Ascending aorta (tissue), 2 donors: ENCODE data around the gene CPNE8. TPM values are rescaled to one million over a fixed set of nuclear protein-coding genes. Genes with fewer than 3 reads are reported as not detected.

Experiments
- DNase-seq, 2 donors: peaks; one replicate each; pipeline ENCODE4 v3.0.0-alpha.2; 2019; ENCODE audit warnings: low spot score in 2 of 2
- H3K27ac ChIP-seq, 2 donors: fragments of 200-600 bp; sonication (generic); one replicate each; pipeline ENCODE4 v1.5.1; 2016 to 2017; ENCODE audit warnings: mild to moderate bottlenecking in 1 of 2
- H3K27me3 ChIP-seq: fragments of 200-600 bp; sonication (generic); one replicate; pipeline ENCODE4 v1.5.1; 2017
- H3K36me3 ChIP-seq, 2 donors: fragments of 200-600 bp; sonication (generic); one replicate each; pipeline ENCODE4 v1.5.1; 2016
- H3K4me1 ChIP-seq, 2 donors: fragments of 200-600 bp; sonication (generic); one replicate each; pipeline ENCODE4 v1.5.1; 2016 to 2017; ENCODE audit warnings: mild to moderate bottlenecking in 1 of 2
- H3K4me3 ChIP-seq, 2 donors: fragments of 200-600 bp; sonication (generic); one replicate each; pipeline ENCODE4 v1.5.1; 2016 to 2017; ENCODE audit warnings: mild to moderate bottlenecking in 1 of 2
- H3K9me3 ChIP-seq, 2 donors: fragments of 200-600 bp; sonication (generic); one replicate each; pipeline ENCODE4 v1.5.1; 2016
- intact Hi-C: fragments of 100-400 bp; cut with DNase I; formaldehyde crosslinking; loops from one replicate; pipeline ENCODE4 v1.15.1; 2023
- total RNA-seq: library from RNA; depleted of rRNA; stranded (reverse); fragments of >200 nt; gene quantifications from one replicate; pipeline ENCODE4 v1.1.0, GENCODE V29; 2016
- TF ChIP-seq, protein P1 (sequence below), 3 experiments: fragments of 200-600 bp in 2 of 3; fragments of 450-650 bp in 1 of 3; sonication (generic) in 2 of 3; IDR thresholded peaks; one replicate each; pipeline ENCODE4 v1.5.1; 2016 to 2019; ENCODE audit warnings: antibody characterized with exemption in 3 of 3, mild to moderate bottlenecking in 1 of 3, moderate library complexity in 1 of 3

CPNE8 gene
- total RNA-seq, 1 donor from 2014 or later: 18.6 TPM

DNA sequence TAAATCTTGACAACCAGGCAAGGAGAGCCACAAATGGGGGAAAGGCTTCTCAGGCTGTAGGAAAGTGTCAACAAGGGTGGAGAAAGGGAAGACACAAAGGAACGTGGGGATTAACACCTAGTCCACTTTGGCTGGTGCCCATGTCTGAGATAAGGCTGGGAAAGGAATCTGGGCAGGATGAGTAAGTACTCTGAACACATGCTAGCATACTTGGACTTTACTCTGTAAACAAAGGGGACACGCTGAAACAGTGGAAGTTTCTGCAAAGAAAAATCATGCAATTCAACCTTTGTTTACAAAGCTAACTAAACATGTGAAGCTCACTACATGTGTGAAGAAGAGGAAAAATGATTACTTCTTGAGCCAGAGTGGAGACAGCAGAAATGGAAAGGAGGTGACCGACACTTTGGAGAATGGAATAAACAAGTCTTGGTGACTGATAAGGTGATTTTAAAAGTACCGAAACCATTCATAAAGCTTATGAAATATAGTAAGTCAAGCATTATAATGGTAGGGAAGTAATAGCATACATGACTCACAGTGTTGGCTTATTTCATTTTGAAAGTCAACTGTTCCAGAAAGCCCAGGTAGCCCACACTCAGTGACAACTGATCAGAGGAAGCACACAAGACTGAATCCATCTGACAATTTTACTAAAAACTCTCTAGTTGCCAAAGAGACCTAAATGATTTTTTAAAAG is 13.2 kb downstream of the CPNE8 start:
- Histone ChIP-seq H3K4me3 (no peak overlapping the region), H3K36me3 (no peaks in the 10 kb centered on the region), H3K9me3 (no peaks in the 10 kb centered on the region), H3K27ac (no peak overlapping the region), H3K27me3 (no peaks in the 10 kb centered on the region), H3K4me1 (no peaks in the 10 kb centered on the region)
- TF ChIP-seq, protein P1, sequence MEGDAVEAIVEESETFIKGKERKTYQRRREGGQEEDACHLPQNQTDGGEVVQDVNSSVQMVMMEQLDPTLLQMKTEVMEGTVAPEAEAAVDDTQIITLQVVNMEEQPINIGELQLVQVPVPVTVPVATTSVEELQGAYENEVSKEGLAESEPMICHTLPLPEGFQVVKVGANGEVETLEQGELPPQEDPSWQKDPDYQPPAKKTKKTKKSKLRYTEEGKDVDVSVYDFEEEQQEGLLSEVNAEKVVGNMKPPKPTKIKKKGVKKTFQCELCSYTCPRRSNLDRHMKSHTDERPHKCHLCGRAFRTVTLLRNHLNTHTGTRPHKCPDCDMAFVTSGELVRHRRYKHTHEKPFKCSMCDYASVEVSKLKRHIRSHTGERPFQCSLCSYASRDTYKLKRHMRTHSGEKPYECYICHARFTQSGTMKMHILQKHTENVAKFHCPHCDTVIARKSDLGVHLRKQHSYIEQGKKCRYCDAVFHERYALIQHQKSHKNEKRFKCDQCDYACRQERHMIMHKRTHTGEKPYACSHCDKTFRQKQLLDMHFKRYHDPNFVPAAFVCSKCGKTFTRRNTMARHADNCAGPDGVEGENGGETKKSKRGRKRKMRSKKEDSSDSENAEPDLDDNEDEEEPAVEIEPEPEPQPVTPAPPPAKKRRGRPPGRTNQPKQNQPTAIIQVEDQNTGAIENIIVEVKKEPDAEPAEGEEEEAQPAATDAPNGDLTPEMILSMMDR (IDR thresholded peaks at IDR 0.05): no peak
- intact Hi-C loops: no loop called here
- no peak for DNase-seq

DNA sequence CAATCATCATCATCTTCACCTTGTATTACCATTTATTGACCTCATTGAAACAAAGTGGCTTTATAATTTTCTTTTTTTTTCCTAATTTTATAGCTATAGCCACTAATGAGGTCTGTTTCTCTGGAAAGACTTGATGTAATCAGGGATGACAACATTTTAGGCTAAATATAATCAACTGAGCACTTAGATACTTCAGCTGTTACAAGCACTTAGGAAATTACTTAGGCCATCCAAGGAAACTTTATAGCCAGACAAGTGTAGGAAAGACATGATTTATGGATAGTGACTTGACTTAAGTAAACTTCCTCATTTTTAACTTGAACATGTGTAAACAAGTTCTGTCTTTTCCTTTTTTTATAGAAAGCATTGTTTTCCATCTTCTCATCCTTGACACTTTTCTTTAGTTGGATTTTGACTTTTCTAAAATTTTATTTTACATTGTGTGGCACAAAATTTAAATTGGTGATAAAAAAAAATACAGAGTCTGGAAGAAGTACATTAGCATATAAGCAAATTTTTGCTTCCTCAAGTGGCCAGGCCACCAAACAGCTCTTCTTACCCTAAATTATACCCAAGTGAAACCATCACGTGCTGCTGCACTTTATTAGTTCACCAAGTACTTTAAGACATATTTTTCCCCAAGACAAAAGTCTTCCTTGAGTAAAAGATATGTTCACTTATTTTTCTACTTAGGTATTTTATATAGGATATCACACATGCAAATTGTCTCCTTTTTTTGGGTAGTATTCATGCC is 15.1 kb downstream of the CPNE8 start:
- Histone ChIP-seq H3K9me3 (no peaks in the 10 kb centered on the region), H3K4me1 (no peaks in the 10 kb centered on the region), H3K27ac (no peak overlapping the region), H3K4me3 (no peak overlapping the region), H3K27me3 (no peaks in the 10 kb centered on the region), H3K36me3 (no peaks in the 10 kb centered on the region)
- DNase-seq: no peak
- TF ChIP-seq, protein P1 (IDR thresholded peaks at IDR 0.05): no peak
- intact Hi-C loops: no loop called here

DNA sequence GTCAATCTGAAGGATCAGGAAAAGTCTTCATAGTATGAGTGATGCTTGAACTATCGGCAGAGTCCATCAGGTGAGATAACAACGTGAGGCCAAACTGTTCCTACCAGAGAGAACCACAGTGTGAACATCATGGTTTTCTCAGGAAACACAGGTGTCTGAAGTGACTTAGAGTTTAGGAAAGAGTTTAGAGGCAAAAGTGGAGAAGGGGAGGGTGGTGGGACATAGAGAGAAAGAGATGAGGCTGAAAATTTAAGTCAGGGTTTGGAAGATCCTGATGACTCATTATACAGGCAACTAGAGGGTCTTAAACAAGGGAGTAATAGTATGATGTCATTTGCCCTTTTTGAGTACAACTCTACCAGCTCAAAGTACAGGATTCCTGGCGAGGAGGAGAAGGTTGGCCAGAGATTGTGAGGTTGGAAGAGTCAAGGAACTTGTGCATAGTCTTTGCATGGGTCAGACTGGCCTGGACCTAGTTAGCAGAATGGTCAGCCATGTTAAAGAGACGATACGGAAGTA is 16.0 kb downstream of the CPNE8 start:
- intact Hi-C loops: no loop called here

DNA sequence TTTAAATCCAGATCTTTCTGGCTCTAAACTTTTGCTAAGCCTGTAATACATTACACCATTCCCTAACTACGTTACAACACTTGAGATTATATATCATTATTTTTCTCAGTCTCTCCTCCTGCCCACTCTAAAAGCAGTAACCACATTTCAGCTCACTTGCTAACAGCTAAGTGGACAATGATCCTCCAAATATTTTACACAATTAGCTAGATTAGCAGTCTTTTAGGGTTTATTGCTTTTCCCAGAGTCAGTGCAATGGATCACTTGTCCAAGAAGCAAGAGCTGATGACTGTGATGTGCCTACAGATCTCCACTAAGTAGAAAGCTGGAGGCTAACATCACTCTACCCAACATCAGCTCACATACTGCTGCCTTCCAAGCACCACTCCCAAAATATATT is 17.6 kb downstream of the CPNE8 start:
- Histone ChIP-seq H3K9me3 (no peaks in the 10 kb centered on the region), H3K27me3 (no peaks in the 10 kb centered on the region), H3K4me1 (no peaks in the 10 kb centered on the region), H3K27ac (no peak overlapping the region), H3K4me3 (no peak overlapping the region), H3K36me3 (no peaks in the 10 kb centered on the region)
- TF ChIP-seq, protein P1 (IDR thresholded peaks at IDR 0.05): no peak
- intact Hi-C loops: no loop called here
- DNase-seq: no peak

More for the DNA sequence above, 16.0 kb downstream of the CPNE8 start:
- no peaks in the 10 kb centered on the region for H3K9me3 ChIP-seq
- TF ChIP-seq, protein P1 (IDR thresholded peaks at IDR 0.05): no peak
- no peaks in the 10 kb centered on the region for H3K27me3 ChIP-seq
- no peaks in the 10 kb centered on the region for H3K36me3 ChIP-seq
- H3K4me3 ChIP-seq: no peak overlapping the region
- DNase-seq: no peak
- H3K4me1 ChIP-seq: no peaks in the 10 kb centered on the region
- no peak overlapping the region for H3K27ac ChIP-seq

DNA sequence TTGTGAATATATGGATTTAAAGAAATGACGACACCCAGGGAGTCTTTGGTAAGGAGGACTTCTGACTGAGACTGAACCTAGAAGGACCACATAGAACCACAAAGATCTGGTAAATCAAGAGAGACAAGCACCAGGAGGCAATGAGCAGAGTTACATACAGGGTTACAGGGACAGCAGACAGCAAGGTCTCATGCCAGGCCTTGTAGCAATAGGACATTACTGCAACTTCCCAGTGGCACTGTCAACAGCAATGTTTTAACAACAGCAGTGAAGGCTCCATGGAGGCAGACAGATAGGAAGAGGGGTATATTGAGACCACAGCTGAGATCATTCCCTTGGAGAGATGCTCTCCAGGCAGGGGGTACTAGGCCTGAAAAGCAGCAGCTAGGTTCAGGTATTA is 18.5 kb downstream of the CPNE8 start:
- H3K36me3 ChIP-seq: no peaks in the 10 kb centered on the region
- no peaks in the 10 kb centered on the region for H3K9me3 ChIP-seq
- intact Hi-C loops: no loop called here
- DNase-seq: no peak
- no peaks in the 10 kb centered on the region for H3K27me3 ChIP-seq
- H3K4me3 ChIP-seq: no peak overlapping the region
- no peak overlapping the region for H3K27ac ChIP-seq
- TF ChIP-seq, protein P1 (IDR thresholded peaks at IDR 0.05): no peak
- H3K4me1 ChIP-seq: no peaks in the 10 kb centered on the region
